ENCODE measurements around the gene FARP1.

DNA sequence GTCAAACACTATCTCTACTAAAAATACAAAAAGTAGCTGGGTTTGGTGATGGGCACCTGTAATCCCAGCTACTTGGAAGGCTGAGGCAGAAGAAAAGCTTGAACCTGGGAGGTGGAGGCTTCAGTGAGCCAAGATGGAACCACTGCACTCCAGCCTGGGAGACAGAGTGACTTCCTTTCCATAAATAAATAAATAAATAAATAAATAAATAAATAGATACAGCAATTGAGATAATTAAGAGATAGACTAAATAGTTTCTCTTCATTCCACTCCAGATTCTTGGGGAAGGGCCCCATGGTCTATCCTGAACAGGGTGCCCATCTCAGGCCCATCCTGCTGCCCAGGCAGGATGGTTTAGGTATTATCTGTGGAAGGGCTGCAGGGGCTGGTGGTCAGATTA, 24.0 kb upstream of the FARP1 start:
- no peak for TF ChIP-seq CTCF (IDR thresholded peaks at IDR 0.05)
- TF ChIP-seq POLR2A (IDR thresholded peaks at IDR 0.05), result no peak
